ENCODE data around the gene PGM2L1.

The PGM2L1 gene

DNA sequence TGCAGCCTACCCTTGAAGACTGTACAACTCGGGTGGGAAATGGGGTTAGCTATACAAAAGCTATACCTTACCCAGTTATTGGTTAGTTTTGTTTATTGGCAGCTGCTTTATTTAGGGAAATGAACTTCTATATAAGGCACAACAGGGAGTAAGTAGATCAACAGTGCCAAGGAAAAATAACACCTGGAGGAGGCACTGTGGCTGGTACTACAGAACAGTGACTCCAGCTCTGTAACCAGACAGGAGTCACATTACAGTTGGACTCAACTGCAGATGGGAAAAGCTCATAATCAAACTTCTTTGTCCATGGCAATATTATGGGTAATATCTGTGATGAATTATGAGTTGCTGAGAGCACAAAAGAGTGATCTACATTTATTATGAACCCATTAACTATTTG is 100.7 kb downstream of the PGM2L1 start:
- DNase-seq (ENCODE audit: low spot score) = no peak

- DNase-seq (ENCODE audit: low spot score) = no peak
Measured at GRCh38 chr11:74288911-74289310, 109.3 kb downstream of the PGM2L1 start.

GRCh38 chr11:74288161-74288560 is 110.1 kb downstream of the PGM2L1 start:
- no peak for DNase-seq (ENCODE audit: low spot score)

GRCh38 chr11:74284466-74284865 is 113.8 kb downstream of the PGM2L1 start:
- DNase-seq (ENCODE audit: low spot score) = no peak

DNA sequence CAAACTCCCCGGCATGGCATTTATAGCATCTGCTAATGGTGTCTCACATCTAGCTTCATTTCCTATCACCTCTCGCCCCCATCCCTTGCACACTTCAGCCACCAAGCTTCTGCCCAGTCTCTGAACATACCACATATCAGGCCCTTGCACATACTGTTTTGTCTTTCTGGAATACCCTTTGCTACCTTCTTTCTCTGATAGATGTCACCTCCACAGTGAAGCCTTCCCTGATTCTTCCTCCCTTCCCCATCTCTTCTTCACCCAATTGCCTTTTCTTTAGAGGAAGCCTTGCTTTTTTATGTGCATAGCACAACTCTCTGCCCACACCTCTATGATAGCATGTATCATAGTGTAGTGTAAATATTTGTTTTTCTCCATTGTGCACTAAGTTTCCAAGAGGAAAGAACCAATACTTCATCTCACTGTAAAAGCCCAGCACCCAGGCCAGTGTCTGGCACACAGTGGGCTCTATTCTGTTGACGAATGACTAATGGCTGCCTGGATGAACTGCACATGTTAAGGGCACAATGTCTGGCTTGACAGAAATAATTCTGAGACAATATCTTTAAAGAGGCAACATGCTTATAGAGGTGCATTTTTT is 114.6 kb downstream of the PGM2L1 start:
- DNase-seq (ENCODE audit: low spot score) = no peak

GRCh38 chr11:74282914-74283371 is 115.3 kb downstream of the PGM2L1 start:
- no peak for DNase-seq (ENCODE audit: low spot score)

DNA sequence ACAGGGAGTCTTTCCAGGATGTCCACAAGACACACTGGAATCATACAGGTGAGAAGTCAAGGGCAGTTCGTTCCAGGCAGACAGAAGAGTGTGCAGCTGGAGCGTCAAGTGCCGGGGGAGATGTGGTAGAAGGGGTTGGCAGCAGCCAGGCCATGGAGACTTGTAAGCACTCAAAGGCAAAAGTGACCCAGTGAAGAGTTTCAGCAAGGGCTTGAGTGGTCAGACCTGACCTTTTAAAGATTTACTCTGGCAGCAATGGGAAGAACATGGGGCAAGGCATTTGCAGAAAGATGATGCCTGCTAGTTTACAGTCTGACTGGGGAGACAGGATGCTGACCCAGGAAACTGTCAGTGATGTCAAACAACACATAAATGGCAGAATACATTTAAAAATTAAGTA is 115.8 kb downstream of the PGM2L1 start:
- no peak for DNase-seq (ENCODE audit: low spot score)

- DNase-seq (ENCODE audit: low spot score) = no peak
Measured at GRCh38 chr11:74280494-74280893, 117.7 kb downstream of the PGM2L1 start.
